WTC11 (cell line): Measurements from ENCODE around the gene VCL. TPM values are rescaled to one million over a fixed set of nuclear protein-coding genes. Genes with fewer than 3 reads are reported as not detected.

Source experiments
- AR ChIP-seq: fragments of 250-450 bp; sonication (Bioruptor Pico); IDR thresholded peaks from 2 replicates; pipeline ENCODE4 v1.9.0; 2021; ENCODE audit warnings: mild to moderate bottlenecking
- ATF6 ChIP-seq: sonication (generic); formaldehyde crosslinking; IDR thresholded peaks from 2 replicates; pipeline ENCODE4 v1.8.1; 2023; ENCODE audit warnings: mild to moderate bottlenecking, missing genetic modification reagents
- E2F5 ChIP-seq: sonication (generic); formaldehyde crosslinking; IDR thresholded peaks from 2 replicates; pipeline ENCODE4 v1.8.1; 2022; ENCODE audit warnings: mild to moderate bottlenecking, moderate library complexity, missing genetic modification reagents
- GTF2I ChIP-seq: fragments of 250-450 bp; sonication (Bioruptor Pico); conservative IDR thresholded peaks from 2 replicates; pipeline ENCODE4 v1.4.0; 2021; ENCODE audit warnings: mild to moderate bottlenecking
- PRDM15 ChIP-seq: sonication (generic); formaldehyde crosslinking; IDR thresholded peaks from 2 replicates; pipeline ENCODE4 v1.8.0; 2022; ENCODE audit warnings: missing genetic modification reagents
- PREB ChIP-seq: sonication (generic); formaldehyde crosslinking; IDR thresholded peaks from 2 replicates; pipeline ENCODE4 v1.8.1; 2022; ENCODE audit warnings: mild to moderate bottlenecking, missing genetic modification reagents, moderate library complexity, borderline replicate concordance
- STAT6 ChIP-seq: sonication (generic); formaldehyde crosslinking; conservative IDR thresholded peaks from 2 replicates; pipeline ENCODE4 v1.8.1; 2023; ENCODE audit warnings: mild to moderate bottlenecking, low read depth, missing genetic modification reagents, moderate library complexity
- USF1 ChIP-seq: sonication (generic); formaldehyde crosslinking; IDR thresholded peaks from 2 replicates; pipeline ENCODE4 v1.8.0; 2022; ENCODE audit warnings: mild to moderate bottlenecking, missing genetic modification reagents
- ZNF396 ChIP-seq: fragments of 250-450 bp; sonication (Bioruptor Pico); IDR thresholded peaks from 2 replicates; pipeline ENCODE4 v1.8.0; 2021; ENCODE audit warnings: mild to moderate bottlenecking, moderate library complexity, borderline replicate concordance
- ZNF423 ChIP-seq: fragments of 250-450 bp; sonication (Bioruptor Pico); IDR thresholded peaks from 2 replicates; pipeline ENCODE4 v2.1.2; 2022; ENCODE audit warnings: mild to moderate bottlenecking, moderate library complexity
- ZNF671 ChIP-seq: fragments of 250-450 bp; sonication (Bioruptor Pico); IDR thresholded peaks from 2 replicates; pipeline ENCODE4 v1.8.0; 2021; ENCODE audit warnings: mild to moderate bottlenecking
- total RNA-seq: library from RNA; stranded (reverse); gene quantifications from 3 replicates; pipeline ENCODE4 v1.2.3, GENCODE V29; 2021

VCL gene
- total RNA-seq, 1 experiment from 2014 or later, result 225 TPM

- TF ChIP-seq AR (CRISPR knock-in tag) (no peak), ZNF671 (CRISPR knock-in tag) (no peak), ZNF423 (CRISPR knock-in tag) (no peak), ZNF396 (no peak), USF1 (CRISPR knock-in tag) (peak; percentile 41; the same call in 1 of the 2 replicates), GTF2I (CRISPR knock-in tag) (0 out of 2 replicates have a peak, but pooled peaks have one; percentile 10), ATF6 (CRISPR knock-in tag) (no peak), E2F5 (CRISPR knock-in tag) (no peak; the same call in 1 of the 2 replicates), PREB (no peak), STAT6 (CRISPR knock-in tag) (no peak), PRDM15 (peak; percentile 16; the same call in 1 of the 2 replicates)
These were observed 153.3 kb downstream of the VCL start, which contains the start of gene ADK (continued) for GRCh38 chr10:74150990-74151878.
